Measurements from ENCODE around the gene CRYL1. TPM values are rescaled to one million over a fixed set of nuclear protein-coding genes. Genes with fewer than 3 reads are reported as not detected.
A peak's percentile ranks its signal among the peaks of the same experiment; 100 is the strongest.

Gene CRYL1
- total and polyA plus RNA-seq, 2 of the 13 experiments (the other 11 are each of a cell fraction or from before 2014, with no cell fraction given) = 57.2 to 115 TPM

GRCh38 chr13:20489185-20489820 is 36.4 kb downstream of the CRYL1 start:
- Histone ChIP-seq H4K20me1 (ENCODE audit: insufficient read depth, low read length) (peaks cover 4% of the 10 kb centered on the region; the same call in 1 of the 2 replicates), H3K36me3 (replicated peaks in 1 of 2; ENCODE audit: control insufficient read depth in 1 of 2, insufficient read depth in 2 of 2, low read length in 2 of 2) (peaks cover 5 to 13% of the 10 kb centered on the region in 2 experiments; a peak in 4 of 5 replicates), H3K27ac (ENCODE audit: extremely low read length, insufficient read depth, low read length) (no peak overlapping the region), H3K4me1 (ENCODE audit: insufficient read depth, low read length) (no peaks in the 10 kb centered on the region), H3K4me2 (ENCODE audit: low read depth, low read length) (no peak overlapping the region), H3K4me3 (replicated peaks in 1 of 3; ENCODE audit: insufficient read depth in 1 of 3, low read depth in 2 of 3, low read length in 3 of 3) (no peak overlapping the region), H3K9me3 (ENCODE audit: low read length) (no peaks in the 10 kb centered on the region), H3K27me3 (ENCODE audit: control insufficient read depth in 1 of 2, insufficient read depth in 2 of 2, low read length in 2 of 2) (no peaks in the 10 kb centered on the region), H3K79me2 (ENCODE audit: insufficient read depth, low read length) (no peaks in the 10 kb centered on the region), H2AFZ (ENCODE audit: low read length) (no peak overlapping the region), H3K9ac (ENCODE audit: insufficient read depth, low read depth, low read length) (no peak overlapping the region)
- POLR2A ChIA-PET = no interaction called here
- ATAC-seq (no peak), DNase-seq (ENCODE audit: low spot score) (no peak), FAIRE-seq (no peak)
- TF ChIP-seq STAG1 (CRISPR knock-in tag; IDR thresholded peaks at IDR 0.05) (peak; percentile 14; the same call in 1 of the 2 replicates), KLF15 (CRISPR knock-in tag; IDR thresholded peaks at IDR 0.05; ENCODE audit: borderline replicate concordance) (no peak)
- TF ChIP-seq, protein P1, sequence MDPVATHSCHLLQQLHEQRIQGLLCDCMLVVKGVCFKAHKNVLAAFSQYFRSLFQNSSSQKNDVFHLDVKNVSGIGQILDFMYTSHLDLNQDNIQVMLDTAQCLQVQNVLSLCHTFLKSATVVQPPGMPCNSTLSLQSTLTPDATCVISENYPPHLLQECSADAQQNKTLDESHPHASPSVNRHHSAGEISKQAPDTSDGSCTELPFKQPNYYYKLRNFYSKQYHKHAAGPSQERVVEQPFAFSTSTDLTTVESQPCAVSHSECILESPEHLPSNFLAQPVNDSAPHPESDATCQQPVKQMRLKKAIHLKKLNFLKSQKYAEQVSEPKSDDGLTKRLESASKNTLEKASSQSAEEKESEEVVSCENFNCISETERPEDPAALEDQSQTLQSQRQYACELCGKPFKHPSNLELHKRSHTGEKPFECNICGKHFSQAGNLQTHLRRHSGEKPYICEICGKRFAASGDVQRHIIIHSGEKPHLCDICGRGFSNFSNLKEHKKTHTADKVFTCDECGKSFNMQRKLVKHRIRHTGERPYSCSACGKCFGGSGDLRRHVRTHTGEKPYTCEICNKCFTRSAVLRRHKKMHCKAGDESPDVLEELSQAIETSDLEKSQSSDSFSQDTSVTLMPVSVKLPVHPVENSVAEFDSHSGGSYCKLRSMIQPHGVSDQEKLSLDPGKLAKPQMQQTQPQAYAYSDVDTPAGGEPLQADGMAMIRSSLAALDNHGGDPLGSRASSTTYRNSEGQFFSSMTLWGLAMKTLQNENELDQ (CRISPR knock-in tag; IDR thresholded peaks at IDR 0.05; ENCODE audit: borderline replicate concordance) = no peak
- CTCF ChIA-PET (ENCODE audit: low intra/inter-chr PET ratio, low total read pairs) = no interaction called here
- intact Hi-C loops (cut with micrococcal nuclease; ENCODE audit: unreplicated experiment) = loop anchor here (5.0 kb wide), 1 partner anchor 292 kb away; no protein-coding TSS in a partner anchor
- in situ Hi-C loops (cut with HindIII; ENCODE audit: extremely low pct_ligation_motif_present, low pct_unique_long_range_greater_than_20kb) = no loop called here
- WGBS (ENCODE audit: low lambda C conversion rate) = 92% methylated on average over 4 of the region's 4 CpGs
- no TSS peak for BruUV-seq (replicated peaks)

DNA sequence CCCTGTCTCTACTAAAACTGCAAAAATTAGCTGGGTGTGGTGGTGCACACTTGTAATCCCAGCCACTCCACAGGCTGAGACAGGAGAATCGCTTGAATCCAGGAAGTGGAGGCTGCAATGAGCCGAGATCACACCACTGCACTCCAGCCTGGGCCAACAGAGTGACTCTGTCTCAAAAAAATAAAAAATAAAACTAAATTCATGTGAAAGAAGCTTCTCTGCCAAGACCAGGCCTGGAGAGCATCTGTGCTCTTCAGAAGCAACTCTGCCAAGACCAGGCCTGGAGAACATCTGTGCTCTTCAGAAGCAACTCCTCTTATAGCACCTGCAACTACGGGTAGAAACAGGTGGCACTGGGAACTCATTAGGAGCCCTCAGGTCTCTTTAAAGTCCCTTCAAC is 37.7 kb downstream of the CRYL1 start:
- H3K4me2 ChIP-seq (ENCODE audit: low read depth, low read length) = no peak overlapping the region
- peaks cover 5 to 13% of the 10 kb centered on the region in 2 experiments; a peak in 4 of 5 replicates for H3K36me3 ChIP-seq (replicated peaks in 1 of 2; ENCODE audit: control insufficient read depth in 1 of 2, insufficient read depth in 2 of 2, low read length in 2 of 2)
- no peaks in the 10 kb centered on the region for H3K27me3 ChIP-seq (ENCODE audit: control insufficient read depth in 1 of 2, insufficient read depth in 2 of 2, low read length in 2 of 2)
- 92% methylated on average over 3 of the region's 3 CpGs for WGBS (ENCODE audit: low lambda C conversion rate)
- no peaks in the 10 kb centered on the region for H3K79me2 ChIP-seq (ENCODE audit: insufficient read depth, low read length)
- in situ Hi-C loops (cut with HindIII; ENCODE audit: extremely low pct_ligation_motif_present, low pct_unique_long_range_greater_than_20kb) = no loop called here
- FAIRE-seq = no peak
- H2AFZ ChIP-seq (ENCODE audit: low read length) = no peak overlapping the region
- BruUV-seq (replicated peaks) = no TSS peak
- H3K9ac ChIP-seq (ENCODE audit: insufficient read depth, low read depth, low read length) = no peak overlapping the region
- no peaks in the 10 kb centered on the region for H3K9me3 ChIP-seq (ENCODE audit: low read length)
- no peaks in the 10 kb centered on the region for H3K4me1 ChIP-seq (ENCODE audit: insufficient read depth, low read length)
- no peak for DNase-seq (ENCODE audit: low spot score)
- intact Hi-C loops (cut with micrococcal nuclease; ENCODE audit: unreplicated experiment) = loop anchor here (5.0 kb wide), 1 partner anchor 291 kb away; no protein-coding TSS in a partner anchor
- ChIA-PET POLR2A (no interaction called here), CTCF (ENCODE audit: low intra/inter-chr PET ratio, low total read pairs) (no interaction called here)
- no peak overlapping the region for H3K27ac ChIP-seq (ENCODE audit: extremely low read length, insufficient read depth, low read length)
- peaks cover 4% of the 10 kb centered on the region; the same call in 1 of the 2 replicates for H4K20me1 ChIP-seq (ENCODE audit: insufficient read depth, low read length)
- no peak for ATAC-seq
- no peak overlapping the region for H3K4me3 ChIP-seq (replicated peaks in 1 of 3; ENCODE audit: insufficient read depth in 1 of 3, low read depth in 2 of 3, low read length in 3 of 3)
- TF ChIP-seq KMT2A (CRISPR knock-in tag; IDR thresholded peaks at IDR 0.05) = no peak
- no peak for TF ChIP-seq FOXA3 (CRISPR knock-in tag; IDR thresholded peaks at IDR 0.05)
- TF ChIP-seq, protein P2, sequence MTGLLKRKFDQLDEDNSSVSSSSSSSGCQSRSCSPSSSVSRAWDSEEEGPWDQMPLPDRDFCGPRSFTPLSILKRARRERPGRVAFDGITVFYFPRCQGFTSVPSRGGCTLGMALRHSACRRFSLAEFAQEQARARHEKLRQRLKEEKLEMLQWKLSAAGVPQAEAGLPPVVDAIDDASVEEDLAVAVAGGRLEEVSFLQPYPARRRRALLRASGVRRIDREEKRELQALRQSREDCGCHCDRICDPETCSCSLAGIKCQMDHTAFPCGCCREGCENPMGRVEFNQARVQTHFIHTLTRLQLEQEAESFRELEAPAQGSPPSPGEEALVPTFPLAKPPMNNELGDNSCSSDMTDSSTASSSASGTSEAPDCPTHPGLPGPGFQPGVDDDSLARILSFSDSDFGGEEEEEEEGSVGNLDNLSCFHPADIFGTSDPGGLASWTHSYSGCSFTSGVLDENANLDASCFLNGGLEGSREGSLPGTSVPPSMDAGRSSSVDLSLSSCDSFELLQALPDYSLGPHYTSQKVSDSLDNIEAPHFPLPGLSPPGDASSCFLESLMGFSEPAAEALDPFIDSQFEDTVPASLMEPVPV (CRISPR knock-in tag; IDR thresholded peaks at IDR 0.05) = no peak
- no peak for TF ChIP-seq ZNF570 (CRISPR knock-in tag; IDR thresholded peaks at IDR 0.05; ENCODE audit: borderline replicate concordance)
- TF ChIP-seq IRF2 (CRISPR knock-in tag; IDR thresholded peaks at IDR 0.05) = no peak
- TF ChIP-seq ZNF772 (CRISPR knock-in tag; IDR thresholded peaks at IDR 0.05) = no peak
- TF ChIP-seq SALL1 (CRISPR knock-in tag; IDR thresholded peaks at IDR 0.05) = no peak
- TF ChIP-seq ZSCAN22 (CRISPR knock-in tag; IDR thresholded peaks at IDR 0.05) = no peak
- TF ChIP-seq UBTF (CRISPR knock-in tag; IDR thresholded peaks at IDR 0.05) = no peak

Data from HepG2 (cell line).